ENCODE data around the gene TBC1D14.
"Not testable (repeated sequence)": the region's sequence is repeated elsewhere in the genome, so short reads cannot be mapped to it uniquely, and the experiment has no call there.

The TBC1D14 gene

DNA sequence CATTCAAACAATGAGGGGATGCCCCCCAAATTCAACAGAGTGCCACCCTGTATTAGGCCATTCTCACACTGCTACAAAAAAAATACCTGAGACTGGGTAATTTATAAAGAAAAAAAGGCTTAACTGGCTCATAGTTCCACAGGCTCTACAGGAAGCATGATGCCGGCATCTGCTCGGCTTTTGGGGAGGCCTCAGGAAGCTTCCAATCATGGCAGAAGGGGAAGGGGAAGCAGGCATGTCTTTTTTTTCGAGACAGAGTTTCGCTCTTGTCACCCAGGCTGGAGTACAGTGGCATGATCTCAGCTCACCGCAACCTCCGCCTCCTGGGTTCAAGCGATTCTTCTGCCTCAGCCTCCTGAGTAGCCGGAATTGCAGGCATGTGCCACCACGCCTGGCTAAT, 18.7 kb upstream of the TBC1D14 start:
- not testable (repeated sequence) for DNase-seq (ENCODE audit: low read depth)

DNA sequence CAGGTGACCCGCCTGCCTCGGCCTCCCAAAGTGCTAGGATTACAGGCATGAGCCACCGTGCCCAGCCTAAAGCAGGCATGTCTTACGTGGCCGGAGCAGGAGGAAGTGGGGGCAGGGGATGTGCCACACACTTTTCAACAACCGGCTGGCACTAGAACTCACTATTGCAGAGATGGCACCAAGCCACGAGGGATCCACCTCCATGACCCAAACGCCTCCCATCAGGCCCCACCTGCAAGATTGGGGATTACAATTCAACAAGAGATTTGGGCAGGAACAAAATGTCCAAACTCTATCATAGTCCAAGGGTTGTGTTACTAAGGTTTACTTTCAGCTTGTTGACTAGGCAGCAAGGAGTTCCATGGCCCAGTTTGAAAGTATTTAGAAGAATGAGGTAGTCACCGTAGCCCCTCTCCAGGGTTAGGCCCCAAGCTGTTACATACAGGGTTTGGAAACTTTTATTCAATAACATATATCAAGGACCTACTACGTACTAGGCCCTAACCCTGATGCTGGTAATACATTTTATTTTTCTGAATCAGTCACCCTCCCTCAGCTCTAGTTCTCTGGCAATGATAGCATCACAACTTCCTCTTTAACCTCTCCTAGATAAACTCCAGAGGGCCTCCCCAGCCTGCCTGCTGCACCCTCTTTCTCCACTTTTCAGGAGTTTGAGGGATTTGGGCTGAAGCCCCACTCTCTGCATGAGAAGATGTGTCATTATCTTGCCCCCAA, 18.0 kb upstream of the TBC1D14 start:
- peak; percentile 38 for DNase-seq (ENCODE audit: low read depth)

DNA sequence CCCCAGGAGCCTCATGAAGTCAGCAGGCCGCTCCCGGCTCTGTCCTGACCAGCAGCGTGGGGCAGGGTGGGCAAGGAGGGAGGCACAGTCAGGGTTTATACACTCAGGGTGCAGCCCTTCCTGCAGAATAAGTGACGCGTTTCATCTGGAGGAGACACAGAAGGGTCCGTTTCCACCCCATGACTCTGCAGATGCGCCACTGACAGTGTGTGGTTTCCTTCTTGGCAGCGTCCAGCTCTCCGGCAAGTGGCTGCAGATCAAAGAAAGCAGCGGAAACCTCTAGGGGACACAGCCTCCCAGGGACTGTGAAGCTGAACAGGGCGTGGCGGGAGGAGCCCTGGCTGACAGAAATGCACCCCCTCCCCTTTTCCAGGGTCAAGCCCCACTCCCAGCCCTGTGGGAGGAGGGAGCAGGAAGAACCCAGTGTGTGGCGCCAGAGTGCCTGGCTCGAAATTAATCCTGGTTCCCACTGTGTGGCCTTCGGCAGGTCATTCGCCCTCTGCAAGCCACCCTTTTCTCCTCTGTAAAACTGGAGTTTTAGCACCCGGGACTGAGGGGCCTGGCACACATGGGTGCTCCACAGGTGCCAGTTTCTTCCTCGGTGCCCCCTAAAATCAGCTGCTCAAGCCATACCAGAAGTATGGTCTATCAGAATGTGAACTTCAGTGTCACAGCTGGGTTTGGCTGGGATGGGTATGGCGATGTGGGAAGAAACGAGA, 17.3 kb upstream of the TBC1D14 start:
- DNase-seq (ENCODE audit: low read depth), result no peak

DNA sequence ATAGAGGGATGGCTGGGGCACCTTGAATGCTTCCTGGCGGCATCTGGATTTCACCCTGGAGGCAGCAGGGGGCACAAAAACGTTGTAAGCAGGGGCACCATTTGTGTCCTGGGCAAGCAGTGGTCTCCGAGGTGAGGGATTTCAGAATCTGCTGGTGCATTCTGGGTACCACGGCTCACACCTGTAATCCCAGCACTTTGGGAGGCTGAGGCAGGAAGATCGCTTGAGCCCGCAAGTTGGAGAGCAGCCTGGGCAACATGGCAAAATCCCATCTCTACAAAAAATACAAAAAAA, 16.8 kb upstream of the TBC1D14 start:
- no peak for DNase-seq (ENCODE audit: low read depth)

DNA sequence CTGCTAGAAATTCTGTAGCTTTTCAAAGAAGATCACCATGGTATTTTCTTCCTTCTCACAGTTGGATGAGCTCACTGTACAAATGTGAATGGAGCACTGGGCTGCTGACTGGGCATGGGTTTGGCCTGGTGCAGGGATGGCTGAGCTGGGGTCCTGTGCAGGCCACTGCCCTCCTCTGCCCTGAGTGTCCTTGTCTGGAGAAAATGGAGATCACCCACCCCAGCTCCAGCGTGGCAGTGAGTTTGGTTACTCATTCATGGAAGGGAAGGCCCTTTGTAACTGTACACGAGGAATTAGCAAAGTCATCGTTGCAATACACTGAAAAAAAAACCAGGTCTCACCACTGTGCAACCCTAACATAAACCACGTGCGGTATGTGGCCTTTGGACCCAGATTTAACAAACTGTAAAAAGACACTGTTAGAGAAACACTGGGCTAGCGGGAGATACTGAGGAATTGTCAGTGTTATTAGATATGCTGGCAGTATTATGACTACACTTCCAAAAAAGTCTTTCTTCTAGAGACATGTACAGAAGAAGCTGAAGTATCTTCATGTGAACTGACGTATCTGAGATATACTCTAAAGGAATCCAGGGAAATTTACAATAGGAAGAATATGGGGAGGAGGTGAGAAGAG, 16.1 kb upstream of the TBC1D14 start:
- DNase-seq (ENCODE audit: low read depth), result peak; percentile 75

DNA sequence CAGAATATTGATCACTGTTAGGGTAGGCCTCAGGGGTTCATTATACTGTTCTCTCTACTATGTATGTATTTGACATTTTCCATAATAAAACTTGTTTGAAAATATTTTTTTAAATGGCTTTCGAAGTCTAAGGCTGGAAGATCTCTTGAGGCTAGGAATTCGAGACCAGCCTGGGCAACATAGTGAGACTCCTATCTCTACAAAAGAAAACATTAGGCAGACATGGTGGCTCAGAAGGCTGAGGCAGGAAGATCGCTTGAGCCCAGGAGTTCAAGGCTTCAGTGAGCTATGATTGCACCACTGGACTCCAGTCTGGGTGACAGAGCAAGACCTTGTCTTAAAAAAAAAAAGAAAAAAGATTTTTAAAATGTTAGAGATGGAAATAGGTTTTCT, 15.5 kb upstream of the TBC1D14 start:
- no peak for DNase-seq (ENCODE audit: low read depth)

DNA sequence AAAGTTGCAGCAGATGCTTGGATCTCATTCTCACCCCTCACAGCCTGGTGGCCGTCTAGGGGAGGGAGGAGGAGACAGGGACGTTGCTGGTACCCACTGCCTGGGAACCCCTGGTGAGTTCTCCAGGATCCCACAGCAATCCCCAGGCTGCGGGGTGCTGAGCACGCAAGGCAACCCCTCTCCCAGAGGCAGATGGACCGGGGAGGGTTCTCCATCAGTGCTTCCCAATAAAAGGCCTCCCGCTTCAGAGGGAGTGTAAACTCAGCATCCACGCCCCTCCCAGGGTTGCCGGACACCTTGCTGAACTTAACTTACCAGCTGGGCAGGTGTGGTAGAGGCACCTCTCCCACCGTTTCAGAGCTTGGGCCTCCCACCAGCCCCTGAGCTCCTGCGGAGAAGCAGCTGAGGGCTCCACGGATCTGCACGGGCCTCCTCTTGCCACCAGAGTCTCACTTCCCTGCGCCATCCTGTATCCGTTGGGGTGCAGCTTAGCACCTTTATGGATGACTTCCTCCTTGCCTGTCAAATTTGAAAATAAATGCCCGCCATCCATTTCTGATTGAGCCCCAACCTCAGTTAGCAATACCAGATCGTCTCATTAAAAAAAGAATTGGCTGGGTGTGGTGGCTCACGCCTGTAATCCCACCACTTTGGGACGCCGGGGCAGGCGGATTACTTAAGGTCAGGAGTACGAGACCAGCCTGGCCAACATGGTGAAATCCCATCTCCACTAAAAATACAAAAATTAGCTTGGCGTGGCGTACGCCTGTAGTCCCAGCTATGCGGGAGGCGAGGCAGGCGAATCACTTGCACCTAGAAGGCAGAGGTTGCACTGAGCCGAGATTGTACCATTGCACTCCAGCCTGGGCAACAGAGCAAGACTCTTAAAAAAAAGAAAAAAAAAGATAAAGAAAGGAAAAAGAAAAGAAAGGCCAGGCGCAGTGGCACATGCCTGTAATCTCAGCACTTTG, 14.8 kb upstream of the TBC1D14 start:
- DNase-seq (ENCODE audit: low read depth), result no peak

DNA sequence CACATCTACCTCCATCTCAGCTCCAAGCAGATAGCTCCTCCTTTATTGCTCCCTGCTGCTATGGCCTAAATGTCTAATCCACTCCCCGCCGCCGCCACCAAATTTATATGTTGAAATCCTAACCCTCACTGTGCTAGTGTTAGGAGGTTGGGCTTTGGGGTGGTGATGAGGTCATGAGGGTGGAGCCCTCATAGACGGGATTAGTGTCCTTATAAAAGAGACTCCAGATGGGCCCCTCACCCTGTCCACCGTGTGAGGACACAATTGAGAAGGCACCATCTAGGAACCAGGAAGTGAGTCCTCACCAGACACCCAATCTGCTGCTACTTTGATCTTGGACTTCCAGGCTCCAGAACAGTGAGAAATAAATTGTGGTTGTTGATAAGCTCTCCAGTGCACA, 13.6 kb upstream of the TBC1D14 start:
- no peak for DNase-seq (ENCODE audit: low read depth)

DNA sequence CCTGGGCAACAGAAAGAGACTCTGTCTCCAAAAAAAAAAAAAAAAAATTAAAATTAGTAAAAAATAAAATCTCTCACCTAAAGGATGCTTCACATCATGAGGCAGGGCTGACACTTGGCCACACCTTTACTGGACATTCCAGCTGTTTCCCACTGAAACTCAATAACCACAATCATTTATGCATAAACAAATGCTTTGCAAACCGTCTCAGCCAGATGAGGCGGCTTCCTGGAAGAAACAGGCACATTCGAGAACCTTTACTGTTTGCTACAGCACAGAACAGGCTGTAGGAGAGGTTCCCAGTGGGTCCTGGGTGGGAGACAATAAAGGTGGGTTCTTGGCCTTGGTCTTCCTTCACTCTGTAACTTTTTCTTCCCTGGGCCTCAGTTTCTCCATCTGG, 10.9 kb upstream of the TBC1D14 start:
- no peak for DNase-seq (ENCODE audit: low read depth)

DNA sequence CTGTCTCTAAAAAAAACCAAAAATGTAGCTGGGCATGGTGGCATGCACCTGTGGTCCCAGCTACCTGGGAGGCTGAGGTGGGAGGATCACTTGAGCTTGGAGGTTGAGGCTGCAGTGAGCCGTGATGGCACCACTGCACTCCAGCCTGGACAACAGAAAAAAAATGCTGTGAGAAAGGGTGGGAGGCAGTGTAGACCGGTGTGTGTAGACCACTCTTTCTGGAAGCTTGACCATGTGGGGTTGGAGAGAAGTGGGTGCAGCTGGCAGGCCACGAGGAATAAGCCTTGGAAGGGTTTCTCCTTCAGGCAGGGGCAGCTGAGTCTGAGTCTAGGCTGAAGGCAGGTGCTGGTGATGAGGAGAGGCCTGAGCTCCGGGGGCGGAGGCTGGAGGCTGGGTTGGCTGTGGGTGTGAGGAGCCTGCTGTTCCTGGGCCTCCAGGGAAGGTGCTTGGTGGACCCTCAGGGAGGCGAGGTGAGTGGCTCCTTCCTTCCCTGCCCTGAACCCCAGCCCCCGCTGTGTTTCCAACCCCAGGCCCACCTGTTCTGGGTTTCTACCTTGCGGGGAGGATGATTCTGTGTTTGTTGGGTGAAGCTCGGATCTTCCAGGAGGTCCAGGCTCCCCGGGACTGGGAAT, 9.3 kb upstream of the TBC1D14 start:
- no peak for DNase-seq (ENCODE audit: low read depth)

DNA sequence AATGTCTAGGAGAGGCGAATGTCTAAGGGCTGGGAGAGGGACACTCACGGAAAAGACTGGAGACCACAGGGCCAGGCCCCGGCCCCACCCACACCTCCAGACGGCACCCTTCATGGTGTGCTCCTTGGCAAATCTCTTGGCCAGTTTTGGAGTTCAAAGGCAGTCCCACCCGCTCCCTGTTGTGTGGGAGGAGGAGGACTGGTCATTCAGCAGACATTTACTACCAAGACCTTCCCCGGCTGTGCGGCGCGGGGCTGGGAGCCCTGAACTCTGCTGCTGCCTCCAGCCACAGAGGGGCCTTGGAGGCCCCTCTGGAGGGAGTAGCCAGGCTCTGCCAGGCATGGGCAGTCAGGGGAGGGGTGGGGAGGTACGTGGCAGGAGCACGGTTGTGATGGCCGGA, 8.7 kb upstream of the TBC1D14 start:
- no peak for DNase-seq (ENCODE audit: low read depth)

DNA sequence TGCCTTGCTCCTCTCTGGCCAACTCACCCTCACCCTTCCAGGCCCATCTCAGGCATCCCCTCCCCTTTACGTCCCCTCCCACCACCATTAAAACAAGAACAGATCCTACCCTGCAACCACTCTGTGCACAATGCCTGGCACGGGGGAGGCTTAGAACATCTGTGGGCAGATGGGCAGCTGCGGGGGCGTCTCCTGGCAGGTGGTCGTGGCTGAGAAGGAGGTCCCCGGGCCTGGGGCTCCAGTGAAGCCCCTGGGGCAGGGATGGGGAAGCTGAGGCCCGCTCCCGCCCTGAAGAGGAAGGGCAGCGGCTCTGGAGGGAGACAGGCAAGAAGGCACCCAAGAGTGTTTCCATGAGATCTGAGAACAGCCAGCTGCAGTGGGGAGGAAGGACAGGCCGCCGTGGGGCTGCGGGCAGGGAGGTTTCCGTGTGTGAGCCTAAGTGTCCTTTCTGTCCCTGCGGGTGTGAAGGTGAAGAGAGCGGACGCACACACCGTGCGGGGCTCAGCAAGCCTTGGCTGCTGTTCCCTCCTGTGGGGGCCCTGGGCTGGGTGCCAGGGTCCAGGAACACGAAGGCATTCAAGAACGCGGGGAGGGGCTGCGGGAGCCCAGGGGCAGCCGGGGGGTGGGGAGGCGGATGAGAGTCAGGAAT, 7.8 kb upstream of the TBC1D14 start:
- DNase-seq (ENCODE audit: low read depth), result no peak

DNA sequence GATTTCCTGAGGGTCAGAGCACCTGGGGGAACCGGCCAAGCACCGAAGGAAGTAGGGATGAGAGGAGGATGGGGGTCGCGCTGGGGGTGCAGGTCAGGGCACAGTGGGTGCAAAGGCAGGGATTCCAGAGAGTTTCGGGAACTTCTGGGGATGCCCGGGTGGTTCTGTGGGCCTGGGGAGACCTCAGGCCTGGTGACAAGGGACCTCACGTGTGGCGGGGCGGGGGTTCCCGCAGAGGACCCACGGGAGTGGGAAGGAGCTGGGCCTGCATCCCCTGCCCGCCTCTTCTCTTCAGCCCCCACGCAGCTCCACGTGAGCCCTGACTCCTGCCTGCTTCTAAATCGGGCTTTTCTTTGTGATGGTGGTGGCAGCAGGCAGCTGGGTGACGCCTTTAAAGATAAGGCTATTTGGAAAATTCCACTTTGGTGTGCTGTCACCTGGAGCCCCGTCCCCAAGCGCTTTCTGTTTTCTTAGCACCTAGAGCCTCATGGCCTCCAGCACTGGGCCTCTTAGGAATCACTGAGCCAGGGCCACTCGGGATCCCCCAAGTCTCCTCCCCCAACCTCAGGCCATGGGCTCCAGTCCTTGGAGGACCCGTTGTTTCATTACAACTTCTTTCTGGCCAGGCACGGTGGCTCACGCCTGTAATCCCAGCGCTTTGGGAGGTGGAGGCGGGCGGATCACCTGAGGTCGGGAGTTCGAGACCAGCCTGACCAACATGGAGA, 7.1 kb upstream of the TBC1D14 start:
- DNase-seq (ENCODE audit: low read depth), result no peak

DNA sequence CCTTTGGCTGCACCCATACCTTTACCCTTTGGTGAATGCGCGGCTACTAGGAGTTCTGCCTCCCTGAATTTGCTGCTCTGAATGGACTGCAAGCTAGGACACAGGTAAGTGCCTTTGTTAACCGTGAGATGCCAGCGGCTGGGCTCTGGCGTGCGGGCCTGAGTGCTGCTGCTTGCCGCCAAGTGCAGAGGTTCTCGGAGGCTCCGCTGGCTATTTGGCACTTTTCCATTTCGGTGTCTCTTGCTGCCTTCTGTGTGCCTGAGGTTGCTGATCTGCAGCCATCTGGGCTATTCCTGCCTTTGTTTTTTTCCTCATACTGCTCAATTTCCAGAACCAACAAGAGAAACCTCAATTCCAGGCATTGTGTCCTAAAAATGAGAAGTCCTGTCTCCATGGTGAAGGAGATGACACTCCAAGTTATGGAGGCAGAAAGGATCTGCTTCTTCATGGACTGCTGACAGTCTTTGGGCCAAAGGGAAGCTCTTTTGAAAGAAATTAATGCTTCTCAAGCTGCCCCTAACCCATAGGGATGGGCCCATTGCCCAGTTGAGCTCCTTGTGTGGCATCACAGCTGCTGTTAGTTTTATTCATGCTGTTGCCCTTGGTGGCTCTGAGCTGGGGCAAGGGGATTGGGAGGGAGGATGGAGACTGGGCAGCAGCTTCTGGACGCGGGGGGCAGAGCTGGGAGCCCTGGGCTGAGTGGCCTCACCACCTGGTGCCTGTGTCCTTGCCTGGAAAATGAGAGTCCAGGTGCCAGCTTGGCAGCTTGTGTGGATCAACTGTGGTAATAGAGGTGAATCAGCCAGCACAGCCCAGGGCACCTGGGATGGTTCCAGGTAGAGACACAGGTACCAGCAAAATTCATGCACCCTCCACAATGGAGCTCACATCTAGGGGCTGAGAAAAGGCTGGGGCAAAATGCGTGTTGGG, 3.8 kb upstream of the TBC1D14 start:
- no peak for DNase-seq (ENCODE audit: low read depth)

DNA sequence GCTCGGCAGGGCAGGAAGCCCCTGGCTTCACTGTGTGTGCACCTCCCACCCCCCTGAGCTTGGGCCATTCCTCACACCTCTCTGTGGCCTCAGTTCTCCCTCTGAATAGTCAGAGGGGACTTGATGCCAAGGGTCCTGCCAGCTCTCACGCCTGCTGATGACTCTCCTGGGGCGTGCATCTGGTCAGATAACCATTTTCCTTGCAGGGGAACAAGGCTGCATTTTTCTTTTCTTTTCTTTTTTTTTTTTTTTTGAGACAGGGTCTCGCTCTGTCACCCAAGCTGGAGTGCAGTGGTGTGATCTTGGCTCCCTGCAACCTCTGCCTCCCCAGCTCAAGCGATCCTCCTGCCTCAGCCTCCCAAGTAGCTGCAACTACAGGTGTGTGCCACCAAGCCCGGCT, 3.1 kb upstream of the TBC1D14 start:
- DNase-seq (ENCODE audit: low read depth), result not testable (repeated sequence)

DNA sequence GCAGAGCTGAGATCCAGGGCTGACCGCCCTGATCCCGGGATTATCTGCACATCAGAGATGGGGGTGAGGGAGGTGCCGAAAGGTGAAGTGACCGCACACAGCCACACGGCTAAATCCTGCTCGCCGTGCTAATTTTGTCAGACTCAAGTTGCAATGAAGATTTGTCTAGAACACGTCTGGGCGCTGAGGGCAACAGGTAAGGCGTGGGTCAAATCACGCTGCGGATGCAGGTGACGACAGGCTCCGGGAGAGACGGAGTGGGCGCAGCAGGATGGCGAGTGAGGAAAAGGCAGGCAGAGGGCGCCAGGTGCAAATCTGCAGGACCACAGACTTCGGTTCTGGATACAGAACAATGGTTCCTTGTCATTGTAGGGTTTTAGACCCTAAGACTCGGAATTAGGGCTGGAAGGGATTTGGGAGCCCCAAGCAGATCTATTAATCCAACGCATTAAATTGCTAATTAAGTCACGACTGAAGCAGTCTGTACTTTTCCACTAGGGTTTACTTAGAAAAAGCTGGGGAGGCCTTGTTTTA, 1.9 kb upstream of the TBC1D14 start:
- no peak for DNase-seq (ENCODE audit: low read depth)

DNA sequence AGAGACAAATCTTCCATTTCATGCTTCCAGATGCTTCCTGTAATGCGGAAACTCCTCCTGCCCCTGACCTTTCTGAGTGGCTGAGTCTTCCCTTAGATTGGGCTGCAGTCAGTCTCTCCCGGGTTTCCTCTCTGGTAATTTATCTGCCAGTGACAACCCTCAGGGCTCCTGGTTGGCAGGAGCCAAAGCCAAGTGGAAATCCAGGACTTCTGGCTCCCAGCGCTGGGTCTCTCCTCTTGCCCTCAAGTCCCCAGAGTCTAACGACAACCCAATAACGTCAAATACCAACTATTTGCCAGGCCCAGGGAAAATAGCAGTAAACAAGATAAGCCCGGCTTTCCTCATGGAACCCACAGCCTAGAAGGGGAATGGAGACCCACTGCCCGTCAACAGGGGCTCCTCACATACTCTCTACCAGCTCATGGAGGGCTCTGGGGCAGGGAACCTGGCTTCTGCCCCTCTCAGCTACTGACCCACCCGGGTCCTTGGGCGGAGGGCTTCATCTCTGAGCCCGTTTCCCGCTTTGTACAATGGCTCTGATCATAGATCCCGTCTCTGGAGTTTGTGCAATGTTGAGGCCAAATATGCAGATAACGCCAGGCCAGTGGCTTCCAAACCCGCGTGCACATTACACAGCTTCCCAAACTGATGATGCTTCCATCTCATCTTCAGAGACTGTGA, 1.1 kb upstream of the TBC1D14 start:
- peak; percentile 78 for DNase-seq (ENCODE audit: low read depth)

DNA sequence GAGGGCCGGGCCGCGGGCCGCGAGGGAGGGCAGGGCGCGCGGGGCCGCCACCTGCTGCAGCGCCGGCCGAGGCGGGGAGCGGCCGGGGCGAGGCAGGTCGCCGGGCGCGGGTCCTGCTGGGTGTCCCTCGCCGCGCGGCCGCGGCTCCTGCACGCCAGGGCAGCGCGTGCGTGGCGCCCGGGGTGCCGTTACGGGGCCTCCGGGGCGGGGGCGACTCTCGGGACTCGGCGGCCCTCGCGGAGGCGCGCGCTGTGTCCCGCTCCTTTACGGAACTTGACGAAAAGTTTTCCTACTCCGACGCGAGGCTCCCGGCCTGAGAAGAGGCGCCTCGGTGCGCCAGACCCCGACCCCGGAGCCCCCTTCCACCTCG, 329 bp downstream of the TBC1D14 start:
- DNase-seq (ENCODE audit: low read depth), result no peak

Measured in amniotic epithelial cell (primary cell).